K562 (cell line): ENCODE measurements around the gene RPS28. TPM values are rescaled to one million over a fixed set of nuclear protein-coding genes. Genes with fewer than 3 reads are reported as not detected.

Experiments
- ATAC-seq: fragments of 200-7000 bp; cut with Tn5 transposase; 3 replicates; pipeline ENCODE4 v1.9.1; 2020; ENCODE audit warnings: moderate library complexity
- BruUV-seq: library from RNA; stranded (reverse); fragments of 400-500 nt; replicated peaks from 2 replicates; lab custom pipeline; 2021; lab: Mats Ljungman, UMichigan
- CTCF ChIA-PET: fragments of 300-600 bp; formaldehyde crosslinking; extraction: SDS; loops from one replicate; lab custom pipeline; 2021; ENCODE audit warnings: low intra/inter-chr PET ratio; lab: Yijun Ruan, JAX
- POLR2A ChIA-PET: fragments of 300-600, 350-650 bp; sonication (Branson Sonifier 250); formaldehyde crosslinking; extraction: SDS; loops from one replicate; lab custom pipeline; 2021; ENCODE audit warnings: antibody characterized with exemption, inconsistent platforms; lab: Yijun Ruan, JAX
- DNase-seq, 4 experiments: peaks; one replicate each; pipeline versions ENCODE4 v3.0.0 to v3.0.0-alpha.2; 2011 to 2018; ENCODE audit warnings: low spot score in 3 of 4, mixed read lengths in 3 of 4; ENCODE audit errors: extremely low read depth in 1 of 4
- FAIRE-seq: peaks from 2 replicates; lab custom pipeline; 2011; peaks lifted over from hg19 to GRCh38; lab: Jason Lieb, UNC
- H2AFZ ChIP-seq: 2 replicates; pipeline ENCODE4 v1.6.0; 2011; ENCODE audit warnings: low read depth, low read length, control low read depth, inconsistent platforms
- H3K27ac ChIP-seq: fragments of 200-600 bp; 3 replicates; pipeline ENCODE4 v1.8.0; 2011; ENCODE audit warnings: low read depth, mild to moderate bottlenecking, control low read depth, inconsistent platforms, low read length, moderate library complexity, mixed read lengths; ENCODE audit errors: extremely low read depth
- H3K27me3 ChIP-seq, 2 experiments: fragments of 300-600 bp in 1 of 2; 2 replicates in 1 of 2; 3 replicates in 1 of 2; pipeline versions ENCODE4 v1.6.0 to v1.8.0; 2011; ENCODE audit warnings: inconsistent platforms in 2 of 2, low read length in 2 of 2, mild to moderate bottlenecking in 1 of 2, mixed read lengths in 1 of 2, moderate library complexity in 1 of 2; ENCODE audit not compliant: control insufficient read depth in 2 of 2, insufficient read depth in 2 of 2
- H3K36me3 ChIP-seq: fragments of 300-600 bp; 3 replicates; pipeline ENCODE4 v1.8.0; 2011; ENCODE audit warnings: mild to moderate bottlenecking, low read length, inconsistent platforms; ENCODE audit not compliant: control insufficient read depth, insufficient read depth
- H3K4me1 ChIP-seq, 2 experiments: fragments of 200-600 bp in 1 of 2; replicated peaks in 1 of 2; 2 replicates in 1 of 2; 3 replicates in 1 of 2; pipeline versions ENCODE4 v1.5.1 to v1.8.0; 2011; ENCODE audit warnings: inconsistent platforms in 2 of 2, low read length in 2 of 2, mild to moderate bottlenecking in 1 of 2, mixed read lengths in 1 of 2, moderate library complexity in 1 of 2; ENCODE audit not compliant: control insufficient read depth in 2 of 2, insufficient read depth in 2 of 2
- H3K4me2 ChIP-seq: 2 replicates; pipeline ENCODE4 v1.6.1; 2011; ENCODE audit warnings: low read length, control low read depth, inconsistent platforms, mixed read lengths; ENCODE audit not compliant: insufficient read depth
- H3K4me3 ChIP-seq: fragments of 200-600 bp; sonication (generic), shearing (Covaris generic); 2 replicates; pipeline ENCODE4 v1.5.1; 2016; ENCODE audit warnings: control low read depth, inconsistent platforms
- H3K79me2 ChIP-seq: fragments of 200-600 bp; 3 replicates; pipeline ENCODE4 v1.8.0; 2011; ENCODE audit warnings: low read length, inconsistent platforms; ENCODE audit not compliant: control insufficient read depth, insufficient read depth
- H3K9ac ChIP-seq, 2 experiments: 2 replicates each; pipeline versions ENCODE4 v1.6.0 to v1.6.1; 2011; ENCODE audit warnings: low read depth in 2 of 2, low read length in 2 of 2, control low read depth in 1 of 2, inconsistent platforms in 1 of 2, mild to moderate bottlenecking in 1 of 2, mixed read lengths in 1 of 2; ENCODE audit not compliant: insufficient read depth in 1 of 2
- H3K9me1 ChIP-seq: one replicate; pipeline ENCODE4 v1.6.0; 2011; ENCODE audit warnings: inconsistent platforms, mild to moderate bottlenecking, low read length, moderate library complexity; ENCODE audit not compliant: control insufficient read depth, insufficient read depth
- H3K9me3 ChIP-seq: replicated peaks from 2 replicates; pipeline ENCODE4 v1.5.1; 2011; ENCODE audit warnings: low read depth, low read length, inconsistent platforms; ENCODE audit not compliant: control insufficient read depth, insufficient read depth
- H4K20me1 ChIP-seq: replicated peaks from 2 replicates; pipeline ENCODE4 v1.6.1; 2011; ENCODE audit warnings: low read length, inconsistent platforms, mixed read lengths; ENCODE audit not compliant: control insufficient read depth, insufficient read depth
- CHD1 ChIP-seq: fragments of 200-600 bp; sonication (generic); IDR thresholded peaks from one replicate; pipeline ENCODE4 v1.6.1; 2012; ENCODE audit warnings: mild to moderate bottlenecking, moderate library complexity, low read length, inconsistent platforms
- CXXC5 ChIP-seq: fragments of 250-450 bp; sonication (Bioruptor Pico); IDR thresholded peaks from 2 replicates; pipeline ENCODE4 v1.8.0; 2022; ENCODE audit warnings: inconsistent platforms, mild to moderate bottlenecking, moderate library complexity
- FOXP1 ChIP-seq: sonication (generic); formaldehyde crosslinking; IDR thresholded peaks from 2 replicates; pipeline ENCODE4 v1.8.0; 2022; ENCODE audit warnings: mild to moderate bottlenecking, missing genetic modification reagents
- HMG20A ChIP-seq: fragments of 450-650 bp; formaldehyde crosslinking; conservative IDR thresholded peaks from 2 replicates; pipeline ENCODE4 v1.4.0; 2020; ENCODE audit warnings: mild to moderate bottlenecking, mixed read lengths
- KAT7 ChIP-seq: sonication (generic); formaldehyde crosslinking; IDR thresholded peaks from 2 replicates; pipeline ENCODE4 v1.8.0; 2022; ENCODE audit warnings: missing genetic modification reagents, mild to moderate bottlenecking, borderline replicate concordance
- KDM5B ChIP-seq: fragments of 200-600 bp; sonication (generic); IDR thresholded peaks from 2 replicates; pipeline ENCODE4 v1.6.1; 2012; ENCODE audit warnings: low read depth, mild to moderate bottlenecking, moderate library complexity, low read length, control low read depth, inconsistent platforms; ENCODE audit not compliant: insufficient replicate concordance
- NR2F6 ChIP-seq: fragments of 450-650 bp; formaldehyde crosslinking; IDR thresholded peaks from 2 replicates; pipeline ENCODE4 v1.4.0; 2020; ENCODE audit warnings: mild to moderate bottlenecking
- NR4A1 ChIP-seq, 2 experiments: fragments of 250-450 bp in 1 of 2; fragments of 450-650 bp in 1 of 2; sonication (Bioruptor Pico) in 1 of 2; IDR thresholded peaks; 2 replicates each; pipeline versions ENCODE4 v1.4.0 to v1.6.1; 2016 to 2020; ENCODE audit warnings: mild to moderate bottlenecking in 2 of 2, missing compliant biosample characterization in 1 of 2, missing genetic modification characterization in 1 of 2, moderate library complexity in 1 of 2
- NRF1 ChIP-seq, 2 experiments: fragments of 450-650 bp; IDR thresholded peaks in 1 of 2; conservative IDR thresholded peaks in 1 of 2; 2 replicates each; pipeline ENCODE4 v1.6.1; 2014; ENCODE audit warnings: mild to moderate bottlenecking in 2 of 2
- POLR2G ChIP-seq: fragments of 200-400 bp; formaldehyde crosslinking; IDR thresholded peaks from 2 replicates; pipeline ENCODE4 v1.6.1; 2017; ENCODE audit warnings: low read depth, mild to moderate bottlenecking, antibody characterized with exemption, low read length, moderate library complexity
- RBFOX2 ChIP-seq: fragments of 200-400 bp; formaldehyde crosslinking; IDR thresholded peaks from 2 replicates; pipeline ENCODE4 v1.6.1; 2017; ENCODE audit warnings: low read depth, mild to moderate bottlenecking, low read length, moderate library complexity
- SIN3B ChIP-seq: fragments of 450-650 bp; IDR thresholded peaks from 2 replicates; pipeline ENCODE4 v1.6.1; 2017; ENCODE audit warnings: low read depth, mild to moderate bottlenecking, moderate library complexity
- TEAD2 ChIP-seq: fragments of 450-650 bp; IDR thresholded peaks from 2 replicates; pipeline ENCODE4 v1.6.1; 2016; ENCODE audit warnings: missing genetic modification characterization, control low read depth, missing compliant biosample characterization
- ZC3H4 ChIP-seq: sonication (generic); formaldehyde crosslinking; IDR thresholded peaks from 2 replicates; pipeline ENCODE4 v1.9.0; 2021; ENCODE audit warnings: missing genetic modification reagents, borderline replicate concordance
- ZNF12 ChIP-seq: sonication (generic); formaldehyde crosslinking; IDR thresholded peaks from 2 replicates; pipeline ENCODE4 v1.4.0; 2020; ENCODE audit warnings: mild to moderate bottlenecking, missing genetic modification reagents
- WGBS: fragments of 100-300 bp; shearing (Covaris generic); methylation state at CpG from one replicate; pipeline ENCODE4 v1.1.6; 2016; ENCODE audit warnings: low coverage, mixed read lengths; ENCODE audit not compliant: insufficient coverage; ENCODE audit errors: missing lambda C conversion rate; 5-methylcytosine and 5-hydroxymethylcytosine counted together
- in situ Hi-C: fragments of 300-500 bp; cut with MboI; formaldehyde crosslinking; loops from 4 replicates; pipeline ENCODE4 v1.15.0; 2018; ENCODE audit warnings: inconsistent platforms, mixed read lengths
- intact Hi-C: fragments of 100-400 bp; cut with micrococcal nuclease; formaldehyde crosslinking; loops from 2 replicates; pipeline ENCODE4 v1.14.2; 2022
- polyA plus RNA-seq, 8 experiments: library from polyadenylated mRNA; depleted of rRNA in 4 of 8; stranded (reverse) in 5 of 8; unstranded in 3 of 8; fragments of >200 nt; fragmentation: Nextera tagmentation in 2 of 8; fragmentation: Illumina TruSeq in 1 of 8; extraction: Ambion mirVana in 2 of 8; extraction: Trizol in 1 of 8; gene quantifications; 2 replicates each; pipeline versions ENCODE4 v1.2.1 to v1.2.3, GENCODE V29; 2011 to 2014; ENCODE audit warnings: inconsistent platforms in 1 of 8, missing spikeins in 1 of 8
- total RNA-seq, 7 experiments: library from RNA; depleted of rRNA in 6 of 7; stranded (reverse); fragments of >200 nt in 6 of 7; fragmentation: Illumina TruSeq in 2 of 7; extraction: Trizol in 2 of 7; gene quantifications; 2 replicates each; pipeline versions ENCODE4 v1.2.1 to v1.2.3, GENCODE V29; 2011 to 2021; ENCODE audit warnings: low replicate concordance in 1 of 7
- TF ChIP-seq, protein P1 (sequence below): sonication (generic); formaldehyde crosslinking; IDR thresholded peaks from 2 replicates; pipeline ENCODE4 v1.8.0; 2023; ENCODE audit warnings: mild to moderate bottlenecking, missing genetic modification reagents

RPS28 gene
- total and polyA plus RNA-seq, 9 of the 15 experiments (the other 6 are each of a cell fraction or from before 2014, with no cell fraction given) = 165 to 2,827 (median 1,303) TPM

- TF ChIP-seq, protein P1, sequence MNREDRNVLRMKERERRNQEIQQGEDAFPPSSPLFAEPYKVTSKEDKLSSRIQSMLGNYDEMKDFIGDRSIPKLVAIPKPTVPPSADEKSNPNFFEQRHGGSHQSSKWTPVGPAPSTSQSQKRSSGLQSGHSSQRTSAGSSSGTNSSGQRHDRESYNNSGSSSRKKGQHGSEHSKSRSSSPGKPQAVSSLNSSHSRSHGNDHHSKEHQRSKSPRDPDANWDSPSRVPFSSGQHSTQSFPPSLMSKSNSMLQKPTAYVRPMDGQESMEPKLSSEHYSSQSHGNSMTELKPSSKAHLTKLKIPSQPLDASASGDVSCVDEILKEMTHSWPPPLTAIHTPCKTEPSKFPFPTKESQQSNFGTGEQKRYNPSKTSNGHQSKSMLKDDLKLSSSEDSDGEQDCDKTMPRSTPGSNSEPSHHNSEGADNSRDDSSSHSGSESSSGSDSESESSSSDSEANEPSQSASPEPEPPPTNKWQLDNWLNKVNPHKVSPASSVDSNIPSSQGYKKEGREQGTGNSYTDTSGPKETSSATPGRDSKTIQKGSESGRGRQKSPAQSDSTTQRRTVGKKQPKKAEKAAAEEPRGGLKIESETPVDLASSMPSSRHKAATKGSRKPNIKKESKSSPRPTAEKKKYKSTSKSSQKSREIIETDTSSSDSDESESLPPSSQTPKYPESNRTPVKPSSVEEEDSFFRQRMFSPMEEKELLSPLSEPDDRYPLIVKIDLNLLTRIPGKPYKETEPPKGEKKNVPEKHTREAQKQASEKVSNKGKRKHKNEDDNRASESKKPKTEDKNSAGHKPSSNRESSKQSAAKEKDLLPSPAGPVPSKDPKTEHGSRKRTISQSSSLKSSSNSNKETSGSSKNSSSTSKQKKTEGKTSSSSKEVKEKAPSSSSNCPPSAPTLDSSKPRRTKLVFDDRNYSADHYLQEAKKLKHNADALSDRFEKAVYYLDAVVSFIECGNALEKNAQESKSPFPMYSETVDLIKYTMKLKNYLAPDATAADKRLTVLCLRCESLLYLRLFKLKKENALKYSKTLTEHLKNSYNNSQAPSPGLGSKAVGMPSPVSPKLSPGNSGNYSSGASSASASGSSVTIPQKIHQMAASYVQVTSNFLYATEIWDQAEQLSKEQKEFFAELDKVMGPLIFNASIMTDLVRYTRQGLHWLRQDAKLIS (CRISPR knock-in tag) = no peak
These were observed 681 bp upstream of the RPS28 start (continued) for GRCh38 chr19:8320564-8321066.

DNA sequence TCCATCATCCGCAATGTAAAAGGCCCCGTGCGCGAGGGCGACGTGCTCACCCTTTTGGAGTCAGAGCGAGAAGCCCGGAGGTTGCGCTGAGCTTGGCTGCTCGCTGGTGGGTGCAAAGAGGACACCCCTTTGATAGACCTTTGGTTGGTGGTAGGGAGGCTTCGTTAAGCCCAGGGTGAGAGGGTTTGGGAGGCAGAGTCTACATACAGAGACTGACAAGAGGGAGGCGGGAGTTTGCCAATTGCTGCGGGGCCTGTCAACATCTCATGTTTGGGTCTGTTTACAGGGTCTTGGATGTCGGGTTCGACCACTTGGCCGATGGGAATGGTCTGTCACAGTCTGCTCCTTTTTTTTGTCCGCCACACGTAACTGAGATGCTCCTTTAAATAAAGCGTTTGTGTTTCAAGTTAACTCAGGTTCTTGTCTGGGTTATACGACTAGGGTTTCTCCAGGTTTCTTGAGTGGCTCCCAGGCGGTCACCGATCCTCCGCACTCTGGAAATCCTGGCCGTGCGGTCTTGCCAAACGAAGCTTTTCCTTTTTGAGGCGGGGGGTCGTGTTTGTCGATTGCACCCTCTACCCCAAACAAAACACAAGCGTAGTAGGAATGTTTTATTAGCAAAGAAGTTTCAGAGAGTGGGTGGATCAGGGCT is 816 bp downstream of the RPS28 start:
- in situ Hi-C loops (no loop called here), intact Hi-C loops (loop anchor here (1.0 to 10.0 kb wide), 2 partner anchors 21 to 57 kb away; partner anchors contain the start of gene KANK3)
- Histone ChIP-seq H3K27ac (peak overlapping the region; percentile 94), H3K36me3 (peaks cover 41% of the 10 kb centered on the region), H3K4me1 (peaks cover 17 to 28% of the 10 kb centered on the region in 2 experiments), H3K4me2 (peak overlapping the region; percentile 99), H3K79me2 (peaks cover 50% of the 10 kb centered on the region), H4K20me1 (peaks cover 26% of the 10 kb centered on the region; the same call in 1 of the 2 replicates), H3K27me3 (no peaks in the 10 kb centered on the region), H3K9me1 (no peaks in the 10 kb centered on the region), H3K9me3 (no peaks in the 10 kb centered on the region), H3K9ac (peak overlapping the region; percentile 99 to 100), H2AFZ (no peak overlapping the region), H3K4me3 (peak overlapping the region; percentile 99)
- DNase-seq (peak in 3 of 4 experiments; percentile 25 to 28 (median 25)), ATAC-seq (peak; percentile 8), FAIRE-seq (no peak)
- CTCF ChIA-PET = no interaction called here
- no TSS peak for BruUV-seq
- WGBS = under 1% methylated on average over 24 of the region's 30 CpGs
- POLR2A ChIA-PET = interaction anchor here (0.6 to 3.8 kb wide), 29 partner anchors 10 to 378 kb away, joined by 3 to 34 read pairs (median 5); partner anchors contain the start of genes RAB11B, TIMM44 and ZNF414
- TF ChIP-seq FOXP1 = 0 out of 2 replicates have a peak, but pooled peaks have one; percentile 11
- peak in 1 of 2 experiments; percentile 31; a peak in 2 of 4 replicates for TF ChIP-seq NRF1 (conservative IDR thresholded peaks at IDR 0.05 in 1 of 2, IDR thresholded peaks at IDR 0.05 in 1 of 2)
- TF ChIP-seq CXXC5 (CRISPR knock-in tag) = no peak
- 0 out of 2 replicates have a peak, but pooled peaks have one; percentile 10 for TF ChIP-seq SIN3B
- TF ChIP-seq HMG20A (CRISPR knock-in tag) = no peak
- TF ChIP-seq NR2F6 (CRISPR knock-in tag) = no peak
- TF ChIP-seq NR4A1 (CRISPR knock-in tag; IDR thresholded peaks at IDR 0.05) = no peak
- TF ChIP-seq NR4A1 (tag; IDR thresholded peaks at IDR 0.05) = no peak
- peak; percentile 89; the same call in 1 of the 2 replicates for TF ChIP-seq KAT7 (CRISPR knock-in tag)
- no peak for TF ChIP-seq TEAD2 (tag)
- peak; percentile 26 for TF ChIP-seq CHD1
- TF ChIP-seq RBFOX2 = peak; percentile 58; the same call in 1 of the 2 replicates
- peak; percentile 7; the same call in 1 of the 2 replicates for TF ChIP-seq ZC3H4
- no peak for TF ChIP-seq KDM5B
- peak; percentile 22; the same call in 1 of the 2 replicates for TF ChIP-seq POLR2G
- TF ChIP-seq ZNF12 (CRISPR knock-in tag) = no peak
